Vagina (tissue), 2 donors: Measurements from ENCODE around the gene SMURF2. TPM values are rescaled to one million over a fixed set of nuclear protein-coding genes. Genes with fewer than 3 reads are reported as not detected.

ENCODE experiments used
- DNase-seq, 2 donors: peaks; one replicate each; pipeline ENCODE4 v3.0.0-alpha.2; 2017; ENCODE audit errors: extremely low spot score in 2 of 2
- H3K27ac ChIP-seq: fragments of 200-600 bp; sonication (generic); one replicate; pipeline ENCODE4 v1.5.1; 2019
- H3K27me3 ChIP-seq: fragments of 200-600 bp; sonication (generic); one replicate; pipeline ENCODE4 v1.5.1; 2019
- H3K36me3 ChIP-seq, 2 donors: fragments of 200-600 bp; sonication (generic); one replicate each; pipeline ENCODE4 v1.5.1; 2017 to 2019
- H3K4me1 ChIP-seq: fragments of 200-600 bp; sonication (generic); one replicate; pipeline ENCODE4 v1.5.1; 2019
- H3K4me3 ChIP-seq, 2 donors: fragments of 200-600 bp; sonication (generic); 1 replicate in 1 of 2; 2 replicates in 1 of 2; pipeline ENCODE4 v1.5.1; 2016 to 2019
- H3K9me3 ChIP-seq: fragments of 200-600 bp; sonication (generic); one replicate; pipeline ENCODE4 v1.5.1; 2019
- CTCF ChIP-seq, 3 experiments: fragments of 450-650 bp in 2 of 3; fragments of 200-600 bp in 1 of 3; sonication (generic) in 1 of 3; IDR thresholded peaks; one replicate each; pipeline ENCODE4 v1.5.1; 2017 to 2019; ENCODE audit warnings: antibody characterized with exemption in 3 of 3, mild to moderate bottlenecking in 2 of 3, moderate library complexity in 2 of 3
- POLR2A ChIP-seq, 2 donors: fragments of 450-650 bp; IDR thresholded peaks; one replicate each; pipeline ENCODE4 v1.6.1; 2017; ENCODE audit warnings: antibody characterized with exemption in 2 of 2, mild to moderate bottlenecking in 2 of 2, moderate library complexity in 2 of 2
- POLR2AphosphoS5 ChIP-seq, 2 donors: sonication (generic); formaldehyde crosslinking; IDR thresholded peaks; one replicate each; pipeline ENCODE4 v1.9.0; 2017; ENCODE audit warnings: antibody characterized with exemption in 2 of 2, mild to moderate bottlenecking in 2 of 2, low read depth in 1 of 2; ENCODE audit not compliant: insufficient read depth in 1 of 2
- intact Hi-C: fragments of 100-400 bp; cut with DNase I; formaldehyde crosslinking; loops from one replicate; pipeline ENCODE4 v1.15.1; 2023
- total RNA-seq: library from RNA; depleted of rRNA; stranded (reverse); fragments of >200 nt; gene quantifications from one replicate; pipeline ENCODE4 v1.2.3, GENCODE V29; 2016

The SMURF2 gene
- total RNA-seq: 19.9 TPM

GRCh38 chr17:64661976-64662773 lies at the start of gene SMURF2:
SMURF2 (minus strand) TSS chr17:64662307; CDS start chr17:64661880, 427 bp downstream.
- TF ChIP-seq POLR2A (IDR thresholded peaks at IDR 0.05) (peak in 1 of 2 donors; percentile 95), CTCF (IDR thresholded peaks at IDR 0.05) (no peak), POLR2AphosphoS5 (IDR thresholded peaks at IDR 0.05; ENCODE audit: insufficient read depth in 1 of 2, low read depth in 1 of 2) (peak in 1 of 2 donors; percentile 67)
- no peaks in the 10 kb centered on the region for H3K36me3 ChIP-seq
- intact Hi-C loops: loop anchor here (10.0 kb wide), 1 partner anchor 83 kb away; no protein-coding TSS in a partner anchor
- peaks cover 29% of the 10 kb centered on the region for H3K4me1 ChIP-seq
- H3K9me3 ChIP-seq: no peaks in the 10 kb centered on the region
- peak within 1 kb of the TSS; percentile 88 for H3K27ac ChIP-seq
- no peaks in the 10 kb centered on the region for H3K27me3 ChIP-seq
- peak within 1 kb of the TSS; percentile 70 to 88 for H3K4me3 ChIP-seq
- DNase-seq: peak in 1 of 2 donors; percentile 90

DNA sequence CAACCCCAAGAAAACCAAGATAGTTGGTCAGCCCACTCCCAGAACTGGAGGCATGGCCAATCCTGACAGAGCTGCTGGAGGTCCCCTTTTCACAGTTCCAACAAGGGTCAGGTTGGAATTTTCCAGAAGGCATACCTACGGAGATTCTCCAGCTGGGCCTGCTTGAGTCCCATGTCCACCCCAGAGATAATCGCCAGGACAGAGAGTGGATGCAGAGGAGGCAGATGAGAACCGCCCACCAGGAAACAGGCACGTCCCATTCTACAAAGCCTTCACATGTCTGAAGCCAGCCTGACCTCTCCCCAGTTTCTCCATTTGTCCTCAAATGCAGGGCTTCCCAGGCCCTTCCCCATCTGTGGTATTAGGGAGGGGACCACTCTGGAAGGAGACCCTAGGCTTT lies 47.4 kb upstream of the SMURF2 start:
- Histone ChIP-seq H3K27me3 (no peaks in the 10 kb centered on the region), H3K4me1 (peaks cover 31% of the 10 kb centered on the region), H3K4me3 (no peak overlapping the region), H3K9me3 (no peaks in the 10 kb centered on the region), H3K27ac (no peak overlapping the region), H3K36me3 (no peaks in the 10 kb centered on the region)
- DNase-seq: no peak
- intact Hi-C loops: no loop called here
- no peak for TF ChIP-seq POLR2A (IDR thresholded peaks at IDR 0.05)
- no peak for TF ChIP-seq CTCF (IDR thresholded peaks at IDR 0.05)
- TF ChIP-seq POLR2AphosphoS5 (IDR thresholded peaks at IDR 0.05; ENCODE audit: insufficient read depth in 1 of 2, low read depth in 1 of 2): no peak

GRCh38 chr17:64707050-64707591 lies 45.0 kb upstream of the SMURF2 start:
- H3K36me3 ChIP-seq: no peaks in the 10 kb centered on the region
- peak overlapping the region; percentile 23 for H3K27ac ChIP-seq
- TF ChIP-seq CTCF (IDR thresholded peaks at IDR 0.05) (no peak), POLR2AphosphoS5 (IDR thresholded peaks at IDR 0.05; ENCODE audit: insufficient read depth in 1 of 2, low read depth in 1 of 2) (peak; percentile 48 to 69)
- intact Hi-C loops: no loop called here
- peaks cover 25% of the 10 kb centered on the region for H3K4me1 ChIP-seq
- H3K27me3 ChIP-seq: no peaks in the 10 kb centered on the region
- H3K4me3 ChIP-seq: no peak overlapping the region
- no peaks in the 10 kb centered on the region for H3K9me3 ChIP-seq
- peak in 1 of 2 donors; percentile 95 for DNase-seq

DNA sequence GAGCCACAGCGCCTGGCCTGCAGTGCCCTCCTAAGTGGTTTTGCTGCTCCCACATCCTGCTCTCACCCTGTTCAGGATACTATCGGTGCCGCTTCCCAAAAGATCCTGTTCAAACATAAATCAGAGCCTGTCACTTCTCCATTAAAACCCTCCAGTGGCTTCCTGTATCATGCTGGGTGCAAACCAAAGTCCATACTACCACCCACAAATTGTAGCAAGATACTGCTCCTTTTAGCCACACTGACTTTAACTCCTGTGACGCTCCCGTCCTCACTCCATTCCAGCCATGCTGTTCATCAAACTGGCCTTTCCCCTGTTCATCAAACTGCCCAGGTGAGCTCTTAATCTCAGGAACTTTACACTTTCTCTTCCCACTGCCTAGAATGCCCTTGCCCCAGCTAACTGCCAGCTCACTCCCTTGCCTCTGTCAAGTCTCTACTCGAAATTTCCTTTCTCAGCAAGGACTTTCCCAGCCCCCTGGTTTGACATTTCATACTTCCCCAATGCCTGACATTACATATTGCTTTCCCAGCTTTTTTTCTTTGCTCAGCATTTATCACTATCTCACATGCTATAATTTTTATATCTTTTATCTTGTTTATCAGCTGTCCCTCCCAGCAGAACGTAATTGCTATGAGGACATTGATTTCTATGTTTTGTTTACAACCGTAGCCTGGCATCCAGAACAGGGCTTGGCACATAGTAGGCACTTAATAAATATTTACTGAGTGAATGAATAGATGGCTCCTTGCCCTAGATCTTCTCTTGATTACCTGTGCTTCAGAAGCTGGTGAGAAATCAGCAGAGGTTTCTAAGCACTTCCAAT lies 44.3 kb upstream of the SMURF2 start:
- TF ChIP-seq POLR2A (IDR thresholded peaks at IDR 0.05) (no peak), CTCF (IDR thresholded peaks at IDR 0.05) (no peak), POLR2AphosphoS5 (IDR thresholded peaks at IDR 0.05; ENCODE audit: insufficient read depth in 1 of 2, low read depth in 1 of 2) (no peak)
- intact Hi-C loops: no loop called here
- H3K9me3 ChIP-seq: no peaks in the 10 kb centered on the region
- DNase-seq: no peak
- peaks cover 25% of the 10 kb centered on the region for H3K4me1 ChIP-seq
- H3K36me3 ChIP-seq: no peaks in the 10 kb centered on the region
- H3K27me3 ChIP-seq: no peaks in the 10 kb centered on the region
- peak overlapping the region; percentile 23 for H3K27ac ChIP-seq
- no peak overlapping the region for H3K4me3 ChIP-seq
